Measurements from ENCODE around the gene TNFAIP8. TPM values are rescaled to one million over a fixed set of nuclear protein-coding genes. Genes with fewer than 3 reads are reported as not detected.

TNFAIP8 gene
- total RNA-seq, 1 experiment from 2014 or later = 8.0 TPM

DNA sequence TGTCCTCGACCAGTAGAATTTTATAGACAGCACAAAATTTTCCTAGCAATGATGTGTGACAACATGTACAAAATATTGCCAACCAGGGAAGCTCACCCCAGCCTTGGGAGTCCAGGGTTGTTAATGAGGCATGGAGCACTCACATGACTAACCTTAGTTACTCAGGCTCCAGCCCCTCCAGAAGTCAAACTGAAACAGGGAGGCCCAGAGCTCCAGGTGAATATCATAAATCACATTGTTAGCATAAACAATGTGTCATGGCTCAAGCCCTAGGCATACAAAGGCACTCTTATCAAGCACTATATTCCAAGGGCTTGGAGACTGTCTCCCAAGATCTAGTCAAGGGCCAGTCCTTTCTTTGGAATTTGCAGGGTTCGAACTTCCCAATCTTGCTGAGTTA lies 44.4 kb downstream of the TNFAIP8 start:
- POLR2A ChIA-PET = interaction anchor here (0.6 kb wide), 1 partner anchor 13 kb away, joined by 3 read pairs; no protein-coding TSS in a partner anchor
- intact Hi-C loops (cut with micrococcal nuclease; ENCODE audit: unreplicated experiment) = no loop called here
- Histone ChIP-seq H3K27me3 (ENCODE audit: control insufficient read depth, insufficient read depth, low read length) (0 out of 2 replicates have a peak, but pooled peaks cover 3% of the 10 kb centered on the region), H3K4me3 (ENCODE audit: low read depth in 2 of 2, low read length in 2 of 2) (no peak overlapping the region), H3K36me3 (ENCODE audit: control insufficient read depth, insufficient read depth, low read length) (no peaks in the 10 kb centered on the region), H3K9me3 (ENCODE audit: control insufficient read depth, insufficient read depth, low read depth, low read length) (no peaks in the 10 kb centered on the region), H3K4me1 (ENCODE audit: control insufficient read depth, insufficient read depth, low read length) (peaks cover 3% of the 10 kb centered on the region; the same call in 1 of the 2 replicates), H3K27ac (ENCODE audit: low read length) (no peak overlapping the region)
- DNase-seq (ENCODE audit: low read depth, low spot score) = no peak
- BruUV-seq (replicated peaks) = no TSS peak
- in situ Hi-C loops (cut with HindIII; ENCODE audit: low pct_unique_long_range_greater_than_20kb, low sequenced_read_pairs) = no loop called here
- CTCF ChIA-PET = no interaction called here
- ATAC-seq = peak; percentile 42; the same call in 1 of the 2 replicates
- TF ChIP-seq CTCF (IDR thresholded peaks at IDR 0.05) (no peak), SIN3A (IDR thresholded peaks at IDR 0.05; ENCODE audit: borderline replicate concordance, insufficient read depth, low read depth, low read length) (no peak), POLR2AphosphoS5 (IDR thresholded peaks at IDR 0.05; ENCODE audit: low read depth, low read length) (no peak), TCF7L2 (IDR thresholded peaks at IDR 0.05; ENCODE audit: low read depth, low read length) (no peak)
- TF ChIP-seq, protein P1, sequence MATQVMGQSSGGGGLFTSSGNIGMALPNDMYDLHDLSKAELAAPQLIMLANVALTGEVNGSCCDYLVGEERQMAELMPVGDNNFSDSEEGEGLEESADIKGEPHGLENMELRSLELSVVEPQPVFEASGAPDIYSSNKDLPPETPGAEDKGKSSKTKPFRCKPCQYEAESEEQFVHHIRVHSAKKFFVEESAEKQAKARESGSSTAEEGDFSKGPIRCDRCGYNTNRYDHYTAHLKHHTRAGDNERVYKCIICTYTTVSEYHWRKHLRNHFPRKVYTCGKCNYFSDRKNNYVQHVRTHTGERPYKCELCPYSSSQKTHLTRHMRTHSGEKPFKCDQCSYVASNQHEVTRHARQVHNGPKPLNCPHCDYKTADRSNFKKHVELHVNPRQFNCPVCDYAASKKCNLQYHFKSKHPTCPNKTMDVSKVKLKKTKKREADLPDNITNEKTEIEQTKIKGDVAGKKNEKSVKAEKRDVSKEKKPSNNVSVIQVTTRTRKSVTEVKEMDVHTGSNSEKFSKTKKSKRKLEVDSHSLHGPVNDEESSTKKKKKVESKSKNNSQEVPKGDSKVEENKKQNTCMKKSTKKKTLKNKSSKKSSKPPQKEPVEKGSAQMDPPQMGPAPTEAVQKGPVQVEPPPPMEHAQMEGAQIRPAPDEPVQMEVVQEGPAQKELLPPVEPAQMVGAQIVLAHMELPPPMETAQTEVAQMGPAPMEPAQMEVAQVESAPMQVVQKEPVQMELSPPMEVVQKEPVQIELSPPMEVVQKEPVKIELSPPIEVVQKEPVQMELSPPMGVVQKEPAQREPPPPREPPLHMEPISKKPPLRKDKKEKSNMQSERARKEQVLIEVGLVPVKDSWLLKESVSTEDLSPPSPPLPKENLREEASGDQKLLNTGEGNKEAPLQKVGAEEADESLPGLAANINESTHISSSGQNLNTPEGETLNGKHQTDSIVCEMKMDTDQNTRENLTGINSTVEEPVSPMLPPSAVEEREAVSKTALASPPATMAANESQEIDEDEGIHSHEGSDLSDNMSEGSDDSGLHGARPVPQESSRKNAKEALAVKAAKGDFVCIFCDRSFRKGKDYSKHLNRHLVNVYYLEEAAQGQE (IDR thresholded peaks at IDR 0.05; ENCODE audit: insufficient read depth in 1 of 2, low read depth in 2 of 2, low read length in 1 of 2) = no peak

- POLR2A ChIA-PET = no interaction called here
- no peaks in the 10 kb centered on the region for H3K9me3 ChIP-seq (ENCODE audit: control insufficient read depth, insufficient read depth, low read depth, low read length)
- H3K36me3 ChIP-seq (ENCODE audit: control insufficient read depth, insufficient read depth, low read length) = no peaks in the 10 kb centered on the region
- DNase-seq (ENCODE audit: low read depth, low spot score) (no peak), ATAC-seq (no peak)
- TF ChIP-seq TCF7L2 (IDR thresholded peaks at IDR 0.05; ENCODE audit: low read depth, low read length) = no peak
- H3K27me3 ChIP-seq (ENCODE audit: control insufficient read depth, insufficient read depth, low read length) = peaks cover 3% of the 10 kb centered on the region; the same call in 1 of the 2 replicates
- CTCF ChIA-PET = interaction anchor here (0.6 kb wide), 1 partner anchor 177 kb away, joined by 3 read pairs; no protein-coding TSS in a partner anchor
- H3K4me1 ChIP-seq (ENCODE audit: control insufficient read depth, insufficient read depth, low read length) = peaks cover 3% of the 10 kb centered on the region; the same call in 1 of the 2 replicates
- H3K27ac ChIP-seq (ENCODE audit: low read length) = no peak overlapping the region
- in situ Hi-C loops (cut with HindIII; ENCODE audit: low pct_unique_long_range_greater_than_20kb, low sequenced_read_pairs) (no loop called here), intact Hi-C loops (cut with micrococcal nuclease; ENCODE audit: unreplicated experiment) (no loop called here)
- no TSS peak for BruUV-seq (replicated peaks)
- H3K4me3 ChIP-seq (ENCODE audit: low read depth in 2 of 2, low read length in 2 of 2) = no peak overlapping the region
Measured at GRCh38 chr5:119402081-119402480, 46.3 kb downstream of the TNFAIP8 start.

DNA sequence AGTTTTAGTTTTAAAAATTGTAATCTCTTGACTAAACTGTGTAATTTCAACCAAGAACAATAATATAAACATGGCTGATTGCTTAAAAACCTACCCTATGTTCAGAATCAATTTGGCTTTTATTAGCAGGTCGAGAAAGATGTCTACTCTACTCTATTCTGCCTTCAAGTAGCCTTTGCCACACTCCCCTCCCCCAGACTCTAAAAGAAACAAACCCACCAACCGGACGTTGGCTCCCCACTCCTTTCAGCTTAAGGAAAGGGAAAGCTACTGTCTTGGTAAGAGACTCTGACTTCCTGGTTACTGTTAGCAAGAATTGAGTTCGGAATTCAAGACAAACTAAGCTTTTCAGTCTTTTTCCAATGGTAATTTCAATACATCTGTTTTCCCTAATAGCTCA lies 46.7 kb downstream of the TNFAIP8 start:
- POLR2A ChIA-PET = no interaction called here
- Histone ChIP-seq H3K36me3 (ENCODE audit: control insufficient read depth, insufficient read depth, low read length) (no peaks in the 10 kb centered on the region), H3K27me3 (ENCODE audit: control insufficient read depth, insufficient read depth, low read length) (peaks cover 3% of the 10 kb centered on the region; the same call in 1 of the 2 replicates), H3K4me1 (ENCODE audit: control insufficient read depth, insufficient read depth, low read length) (peaks cover 3% of the 10 kb centered on the region; the same call in 1 of the 2 replicates), H3K4me3 (ENCODE audit: low read depth in 2 of 2, low read length in 2 of 2) (no peak overlapping the region), H3K9me3 (ENCODE audit: control insufficient read depth, insufficient read depth, low read depth, low read length) (no peaks in the 10 kb centered on the region), H3K27ac (ENCODE audit: low read length) (no peak overlapping the region)
- no TSS peak for BruUV-seq (replicated peaks)
- no peak for TF ChIP-seq TCF7L2 (IDR thresholded peaks at IDR 0.05; ENCODE audit: low read depth, low read length)
- no peak for TF ChIP-seq CTCF (IDR thresholded peaks at IDR 0.05)
- TF ChIP-seq SIN3A (IDR thresholded peaks at IDR 0.05; ENCODE audit: borderline replicate concordance, insufficient read depth, low read depth, low read length) = no peak
- no peak for TF ChIP-seq POLR2AphosphoS5 (IDR thresholded peaks at IDR 0.05; ENCODE audit: low read depth, low read length)
- TF ChIP-seq, protein P1 (IDR thresholded peaks at IDR 0.05; ENCODE audit: insufficient read depth in 1 of 2, low read depth in 2 of 2, low read length in 1 of 2) = no peak
- DNase-seq (ENCODE audit: low read depth, low spot score) (no peak), ATAC-seq (no peak)
- CTCF ChIA-PET = interaction anchor here (0.6 kb wide), 1 partner anchor 177 kb away, joined by 3 read pairs; no protein-coding TSS in a partner anchor
- in situ Hi-C loops (cut with HindIII; ENCODE audit: low pct_unique_long_range_greater_than_20kb, low sequenced_read_pairs) (no loop called here), intact Hi-C loops (cut with micrococcal nuclease; ENCODE audit: unreplicated experiment) (no loop called here)
